Amygdala (tissue), 56 donors: ENCODE results near the gene AOPEP.

Source experiments
- DNase-seq, 56 donors: peaks; one replicate each; lab custom pipeline; 2025; lab: John Stamatoyannopoulos, UW

Gene AOPEP

DNA sequence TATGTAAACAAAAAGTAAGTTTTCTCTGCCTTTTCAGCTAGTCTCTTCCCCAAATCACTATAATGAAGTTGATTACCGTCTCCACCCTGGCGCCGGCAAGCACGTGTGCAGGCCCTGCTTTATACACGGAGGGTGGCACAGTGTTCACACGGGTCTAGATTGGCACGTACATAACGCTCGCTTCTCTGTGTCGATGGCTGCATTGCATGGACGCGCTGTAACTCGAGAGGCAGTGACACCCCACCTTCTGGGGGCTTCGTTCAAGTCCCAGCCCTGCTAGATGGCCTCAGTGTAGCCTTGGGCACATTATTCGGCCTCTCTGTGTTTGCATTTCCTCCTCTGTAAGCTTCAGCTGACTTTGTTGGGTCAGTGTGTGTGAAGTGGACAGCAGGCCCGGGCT lies 367.1 kb downstream of the AOPEP start:
- DNase-seq, result no peak

DNA sequence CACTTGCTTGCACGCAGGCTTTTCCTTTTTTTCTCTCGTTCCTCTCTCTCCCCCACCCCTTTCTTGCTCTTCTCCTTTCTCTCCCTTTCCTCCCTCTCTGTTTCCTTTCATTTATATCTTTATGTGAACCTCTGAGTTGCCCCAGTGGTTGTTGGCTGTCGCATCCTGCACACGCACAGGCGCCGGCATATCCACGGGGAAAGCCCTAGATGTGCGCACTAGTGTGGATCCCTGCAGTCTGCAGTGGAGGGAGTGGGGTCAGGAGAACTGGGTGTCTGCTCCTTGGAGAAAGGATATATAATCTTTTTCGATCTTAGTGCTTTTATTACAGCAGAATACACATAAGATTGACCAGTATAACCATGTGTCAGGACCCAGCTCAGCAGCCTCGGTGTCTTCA lies 367.5 kb downstream of the AOPEP start:
- DNase-seq, result no peak

DNA sequence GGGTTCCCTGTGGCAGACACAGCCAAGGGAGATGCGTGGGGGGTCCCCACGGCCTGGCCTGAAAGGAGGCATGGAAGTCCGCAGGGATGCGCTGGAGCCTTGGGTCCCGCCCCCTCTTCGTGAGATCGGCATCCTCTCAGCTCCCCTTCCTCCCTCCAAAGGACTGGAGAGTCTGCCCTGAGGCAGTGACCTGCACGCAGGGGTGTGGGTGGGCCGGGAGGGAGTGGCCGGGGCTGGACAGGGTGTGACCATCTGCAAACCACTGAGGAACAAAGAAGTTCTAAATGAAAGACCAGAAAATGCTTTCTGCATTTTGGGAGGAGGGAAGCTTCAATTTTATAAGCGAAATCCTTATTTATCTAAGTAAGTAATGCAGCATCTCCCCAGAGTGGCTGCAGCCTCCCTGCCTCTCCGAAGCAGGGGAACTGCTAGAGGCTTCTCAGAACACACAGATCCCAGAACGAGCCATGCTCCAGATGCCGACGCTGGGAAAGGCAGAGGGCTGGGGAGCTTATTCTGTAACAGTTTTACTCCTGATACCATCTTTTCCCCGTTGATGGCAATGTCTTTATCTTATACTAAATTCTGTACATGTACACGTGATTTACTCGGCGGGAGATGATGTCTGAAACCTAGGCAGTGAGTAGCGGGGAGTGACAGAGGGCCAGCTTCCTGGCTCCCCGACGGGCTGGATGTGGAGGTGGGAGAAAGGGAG lies 369.3 kb downstream of the AOPEP start:
- DNase-seq, result no peak

DNA sequence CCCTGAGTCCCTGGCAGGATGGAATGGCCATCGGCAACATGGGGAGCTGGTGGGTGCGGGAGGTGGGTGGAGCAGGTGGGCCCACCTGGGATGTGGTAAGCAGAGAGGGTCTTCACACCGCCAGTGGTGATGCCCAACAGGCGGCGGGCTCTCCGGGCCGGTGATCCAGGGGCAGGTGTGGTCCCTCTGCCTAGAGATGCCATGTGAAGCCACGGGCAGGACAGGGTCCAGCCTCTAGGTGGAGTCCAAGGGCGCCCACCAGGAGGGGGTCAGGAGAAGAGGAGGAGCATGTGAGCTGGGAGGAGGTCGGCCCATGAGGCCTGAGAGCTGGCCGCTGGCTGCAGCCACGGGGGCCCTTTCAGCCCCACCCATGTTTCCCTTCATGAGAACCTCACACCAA lies 369.9 kb downstream of the AOPEP start:
- DNase-seq, result no peak

DNA sequence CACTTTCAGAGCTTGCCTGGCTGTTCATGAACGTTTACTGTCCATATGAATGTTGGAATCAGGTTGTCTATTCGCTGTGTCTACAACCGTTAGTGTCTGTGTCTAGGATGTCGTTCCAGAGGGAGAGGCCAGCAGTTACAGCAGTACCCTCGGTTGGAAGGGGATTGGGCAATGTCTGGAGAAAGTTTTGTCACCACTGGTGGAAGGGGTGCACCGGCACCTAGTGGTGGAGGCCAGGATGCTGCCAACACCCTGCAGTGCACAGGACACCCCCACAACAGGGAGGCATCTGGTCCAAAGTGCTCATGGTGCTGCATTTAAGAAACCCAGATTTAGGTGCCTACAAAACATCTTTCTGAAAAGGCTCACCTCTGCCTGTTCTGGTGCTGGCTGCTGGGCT lies 370.3 kb downstream of the AOPEP start:
- DNase-seq, result no peak

DNA sequence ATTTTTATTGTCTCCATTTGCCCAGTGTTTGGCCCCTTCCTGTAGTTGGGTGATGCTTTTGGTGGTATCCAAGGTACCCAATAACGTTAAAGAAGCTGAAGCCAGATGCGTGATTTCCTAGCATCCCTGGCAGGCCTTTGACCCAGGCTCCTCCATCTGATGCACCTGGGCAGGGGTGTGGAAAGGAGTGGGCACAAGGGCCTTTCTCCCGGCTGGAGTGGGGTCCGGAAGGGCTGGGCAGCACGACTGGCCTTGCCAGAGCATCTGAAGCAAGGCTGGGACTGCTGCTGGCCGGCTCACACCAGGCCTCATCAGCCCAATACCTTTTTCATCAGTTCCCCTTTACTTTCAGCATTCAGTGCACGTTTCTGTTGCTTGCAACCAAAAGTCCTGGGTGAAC lies 370.8 kb downstream of the AOPEP start:
- DNase-seq, result no peak

DNA sequence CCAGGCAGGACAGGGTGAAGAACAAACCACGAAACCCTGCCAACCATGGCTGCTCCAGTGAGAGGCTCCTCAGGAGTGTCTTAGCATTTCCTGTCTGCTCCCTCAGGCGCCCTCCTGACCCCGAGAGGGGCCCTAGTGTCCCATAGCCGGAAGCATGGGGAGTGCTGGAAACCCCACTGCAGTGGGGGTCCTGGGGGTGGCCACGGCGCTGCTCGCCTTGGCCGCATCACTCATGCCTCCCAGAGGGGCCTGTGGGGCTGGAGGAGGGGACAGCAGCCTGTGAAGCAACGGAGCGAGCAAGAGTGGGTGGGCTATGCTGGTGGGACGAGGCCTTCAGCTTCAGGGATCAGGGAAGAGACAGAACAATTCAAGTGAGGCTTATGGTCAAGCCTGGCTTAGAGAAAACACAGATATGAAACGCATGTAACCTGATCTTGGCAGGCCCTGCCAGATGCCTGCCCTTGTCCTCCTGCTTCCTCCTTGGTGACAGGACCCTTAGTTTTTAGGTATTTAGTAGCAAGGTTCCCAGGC lies 372.0 kb downstream of the AOPEP start:
- DNase-seq, result no peak

DNA sequence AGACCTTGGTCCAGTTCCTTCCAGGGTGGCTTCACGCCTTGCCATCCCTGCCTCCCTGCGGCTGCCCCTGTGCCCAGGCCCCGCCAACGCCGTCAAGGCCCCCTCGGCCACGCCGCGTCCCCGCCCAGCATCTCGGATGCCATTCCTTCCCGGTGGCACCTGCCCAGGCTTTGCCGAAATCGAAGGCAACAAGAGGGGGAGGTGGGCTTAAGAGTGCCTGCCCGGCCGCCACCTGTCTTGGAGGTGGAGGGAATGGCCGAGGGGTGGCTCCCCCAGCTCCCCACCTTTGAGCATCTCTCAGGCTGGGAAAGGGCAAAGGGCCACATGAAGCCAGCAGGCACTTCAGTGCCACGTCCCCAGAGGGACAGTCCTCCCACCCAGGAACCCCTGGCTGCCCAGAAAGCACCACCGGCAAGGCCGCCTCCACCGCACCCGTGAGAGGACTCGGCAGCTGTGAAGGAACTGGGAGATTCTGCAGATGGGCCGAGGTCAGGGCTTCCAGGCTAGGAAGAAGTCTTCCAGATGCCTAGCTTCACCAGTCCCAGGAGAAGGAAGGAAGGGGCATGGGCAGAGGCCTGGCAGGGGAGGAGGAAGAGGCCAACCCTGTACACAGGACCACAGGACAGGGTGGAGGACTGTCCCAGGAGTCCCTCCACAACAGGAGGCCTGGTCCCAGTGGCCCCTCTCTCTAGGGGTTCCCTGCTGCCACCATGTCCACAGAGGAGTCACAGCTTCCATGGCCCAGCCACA lies 373.0 kb downstream of the AOPEP start:
- no peak for DNase-seq

DNA sequence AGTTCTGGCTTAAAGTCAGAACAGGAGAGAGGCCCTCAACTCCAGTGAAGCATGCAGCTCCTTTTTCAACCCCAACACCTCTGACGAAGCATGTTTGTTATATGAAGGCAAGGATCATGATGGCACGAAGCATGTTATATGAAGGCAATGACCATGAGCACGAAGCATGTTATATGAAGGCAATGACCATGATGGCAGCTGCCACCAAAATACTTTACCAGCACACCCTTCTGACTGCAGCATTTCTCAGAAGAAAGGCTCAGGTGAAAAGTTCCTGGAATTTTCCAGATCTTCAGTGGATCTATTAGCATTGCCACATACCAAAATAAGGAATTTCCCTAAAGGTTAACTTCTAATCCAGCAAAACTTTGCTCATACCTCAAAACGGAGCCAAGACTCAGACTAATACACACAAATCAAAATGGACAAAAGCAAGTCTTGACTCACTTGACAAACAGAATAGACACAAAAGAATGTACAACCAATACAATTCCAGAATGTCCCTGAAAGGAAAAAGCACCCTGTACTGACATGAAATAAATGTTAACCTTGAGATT lies 373.6 kb downstream of the AOPEP start:
- DNase-seq, result no peak

DNA sequence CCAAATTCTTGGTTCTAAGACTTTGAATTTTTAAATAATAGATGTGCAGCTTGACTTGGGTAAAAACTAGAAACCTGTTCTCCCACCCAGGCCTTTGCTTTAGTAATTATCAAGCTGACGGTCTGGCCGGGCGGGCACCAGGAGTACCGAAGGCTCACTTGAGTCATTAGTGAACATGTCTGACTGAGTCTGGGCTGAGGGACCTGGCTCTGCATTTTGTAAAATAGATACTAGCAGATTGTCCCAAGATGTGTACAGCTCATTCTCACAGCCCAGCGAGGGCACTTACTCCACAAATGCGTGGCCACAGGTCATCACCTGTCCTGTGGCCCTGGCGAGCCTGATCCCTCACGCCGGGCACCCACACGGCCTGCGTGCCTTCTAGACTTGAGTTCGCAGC lies 374.8 kb downstream of the AOPEP start:
- DNase-seq, result no peak

DNA sequence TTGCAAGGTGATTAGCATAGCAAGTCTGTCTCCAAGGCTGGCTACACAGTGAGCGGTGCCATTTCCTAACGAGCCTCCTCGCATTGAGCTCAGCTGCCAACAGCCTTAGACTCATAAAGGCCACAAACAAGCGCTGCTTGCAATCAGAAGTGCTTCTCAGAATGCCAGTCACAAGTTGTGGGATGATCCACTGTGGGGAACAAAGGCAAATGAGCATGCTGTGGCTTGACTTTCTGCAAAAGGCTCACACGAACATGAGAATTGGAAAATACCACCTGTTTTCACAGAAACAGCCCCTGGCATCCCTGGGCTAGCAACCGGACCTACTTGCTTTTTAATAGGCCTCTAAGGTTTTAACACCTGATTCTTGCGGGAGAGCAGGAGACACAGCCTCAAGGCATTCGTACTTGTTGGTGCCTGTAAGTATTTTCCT lies 375.5 kb downstream of the AOPEP start:
- peak in 49 of 56 donors; percentile 27 to 87 (median 65) for DNase-seq

DNA sequence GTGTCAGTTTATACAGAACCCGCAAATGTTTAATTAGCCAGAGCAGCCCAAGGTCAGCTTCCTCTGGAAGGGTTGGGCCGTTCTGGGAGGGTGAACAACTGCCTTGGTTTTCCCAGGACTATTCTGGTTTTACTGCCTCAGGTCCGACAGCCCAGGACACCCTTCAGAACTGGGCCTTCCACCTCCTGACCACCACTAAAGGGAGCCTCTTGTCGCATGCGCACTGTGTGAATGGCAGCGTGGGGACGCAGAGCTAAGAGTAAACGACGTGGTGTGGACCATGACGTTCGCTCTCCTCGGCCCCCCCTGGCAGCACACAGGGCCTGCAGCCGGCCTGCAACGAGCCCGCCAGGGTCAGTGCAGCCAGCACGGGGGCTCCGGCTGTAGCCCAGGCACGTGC lies 376.1 kb downstream of the AOPEP start:
- DNase-seq, result no peak

DNA sequence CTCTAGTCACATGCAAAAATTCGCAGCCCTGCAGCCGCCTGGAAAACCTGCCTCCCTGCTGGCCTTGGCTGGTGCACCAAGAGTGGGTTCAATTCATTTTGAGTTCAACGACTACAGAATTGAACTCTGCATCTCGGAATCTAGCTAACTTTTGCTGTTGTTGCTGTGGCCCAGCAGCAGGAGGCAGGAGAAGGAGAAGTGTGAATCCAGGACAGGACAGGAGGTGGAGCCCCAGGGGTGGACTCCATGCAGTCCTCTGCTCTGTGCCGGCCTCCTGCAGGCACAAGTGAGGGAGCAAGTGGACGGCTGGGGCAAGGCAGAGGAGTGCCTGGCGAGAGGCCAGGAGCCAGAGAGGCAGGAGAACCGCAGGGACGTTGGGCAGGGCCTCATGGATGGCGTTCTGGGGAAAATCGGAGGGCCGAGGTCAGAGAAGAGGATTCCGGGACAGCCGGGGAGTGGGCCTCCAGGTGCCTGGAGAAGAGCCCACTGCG lies 376.8 kb downstream of the AOPEP start:
- peak in 3 of 56 donors; percentile 35 to 48 (median 40) for DNase-seq

DNA sequence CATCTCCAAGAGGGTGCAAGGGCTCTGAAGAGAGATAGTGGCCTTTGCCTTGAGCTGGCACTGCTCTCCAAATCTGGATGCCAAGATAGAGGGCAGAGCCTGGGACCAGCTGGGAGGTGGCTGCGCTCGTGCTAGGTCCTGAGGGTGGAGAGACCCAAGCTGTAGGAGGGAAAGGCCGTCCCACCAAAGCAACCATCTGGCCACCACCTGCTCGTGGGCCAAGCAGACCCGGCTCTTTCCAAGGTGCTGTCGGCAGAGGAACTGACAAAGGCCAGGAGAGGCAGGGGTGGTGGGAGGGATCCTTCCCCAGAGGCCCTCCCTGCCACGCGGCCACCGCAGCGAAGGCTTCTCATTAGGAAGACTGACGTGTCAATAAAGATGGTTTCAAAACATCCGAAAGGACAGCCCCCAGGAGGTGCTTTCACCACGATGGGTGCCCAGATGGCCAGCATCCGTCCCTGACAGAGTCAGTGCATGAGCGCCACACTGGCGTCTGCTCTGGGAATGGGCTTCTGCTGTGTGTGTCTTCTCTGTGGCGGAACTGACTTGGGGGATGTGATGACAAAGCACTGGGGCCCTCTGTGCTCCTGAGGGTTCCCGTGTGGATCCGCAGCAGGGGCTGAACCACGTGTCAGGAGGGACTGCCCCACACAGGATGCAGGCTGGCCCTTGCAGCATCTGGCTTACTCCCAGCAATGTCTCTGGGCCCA lies 377.5 kb downstream of the AOPEP start:
- DNase-seq, result peak in 1 of 56 donors; percentile 12

DNA sequence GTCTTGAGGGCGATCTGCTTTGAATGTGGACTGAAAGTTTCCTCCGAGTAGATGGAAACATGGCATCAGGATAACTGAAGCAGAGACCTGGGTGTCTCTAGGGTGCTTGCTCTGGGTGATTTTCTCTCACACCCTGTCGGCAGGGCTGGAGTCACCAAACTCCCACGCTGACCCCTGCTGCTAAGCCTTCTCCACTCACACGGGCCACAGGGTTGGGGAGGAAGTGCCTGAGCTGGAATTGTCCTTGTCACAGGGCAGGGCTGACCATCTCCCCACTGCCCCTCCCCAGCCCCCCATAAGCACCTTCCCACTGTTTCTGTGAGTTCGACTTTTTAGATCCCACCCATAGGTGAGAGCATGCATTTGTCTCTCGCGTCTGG lies 378.1 kb downstream of the AOPEP start:
- DNase-seq, result no peak

DNA sequence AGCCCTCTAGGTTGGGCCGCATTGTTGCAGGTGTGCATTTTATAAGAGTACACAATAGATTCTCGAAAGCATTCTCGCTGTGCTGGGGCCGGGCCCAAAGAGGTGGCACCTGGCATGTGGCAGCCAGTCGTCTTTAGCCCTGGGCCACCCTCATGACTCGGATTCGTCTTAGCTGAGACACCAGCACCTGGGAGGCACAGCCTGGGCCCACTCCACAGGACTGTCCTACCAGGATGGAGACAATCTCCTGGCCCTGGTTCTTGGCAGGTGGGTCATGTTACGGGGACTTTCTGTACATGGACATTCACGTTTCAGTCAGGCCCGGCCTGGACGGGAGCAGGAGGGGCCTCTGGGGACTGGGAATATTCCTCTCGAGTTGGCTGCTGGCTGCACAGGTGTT lies 378.5 kb downstream of the AOPEP start:
- no peak for DNase-seq

DNA sequence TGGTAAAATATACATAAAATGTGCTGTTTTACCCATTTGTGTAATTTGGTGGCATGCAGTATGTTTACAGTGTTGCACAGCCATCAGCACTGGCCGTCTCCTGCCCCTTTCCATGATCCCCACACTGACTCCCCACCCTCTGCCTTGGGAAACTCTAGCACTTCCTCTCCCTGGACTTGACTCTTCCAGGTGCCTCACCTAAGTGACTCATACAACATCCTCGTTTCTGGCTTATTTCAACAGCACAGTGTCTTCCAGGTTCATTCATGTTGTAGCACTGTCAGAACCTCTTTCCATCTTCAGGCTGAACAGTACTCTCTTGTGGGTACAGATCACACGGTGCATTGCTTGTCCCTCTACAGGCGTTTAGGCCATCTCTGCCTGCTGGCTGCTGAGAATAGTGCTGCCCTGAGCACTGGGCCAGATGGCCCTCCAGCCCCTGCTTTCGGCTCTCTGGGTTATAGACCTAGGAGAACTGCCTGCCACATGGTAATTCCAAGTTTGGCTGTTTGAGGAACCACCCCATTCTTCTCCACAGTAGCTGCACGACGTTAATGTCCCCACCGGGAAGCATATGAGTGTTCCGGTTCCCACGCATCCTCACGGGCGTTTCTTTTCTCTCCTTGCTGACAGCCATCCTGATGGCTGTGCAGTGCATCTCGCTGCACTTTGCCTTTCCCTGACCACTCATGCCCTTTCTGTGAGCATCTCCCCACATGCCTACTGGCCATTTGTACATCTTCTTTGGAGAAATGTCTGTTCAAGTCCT lies 379.2 kb downstream of the AOPEP start:
- DNase-seq, result no peak

DNA sequence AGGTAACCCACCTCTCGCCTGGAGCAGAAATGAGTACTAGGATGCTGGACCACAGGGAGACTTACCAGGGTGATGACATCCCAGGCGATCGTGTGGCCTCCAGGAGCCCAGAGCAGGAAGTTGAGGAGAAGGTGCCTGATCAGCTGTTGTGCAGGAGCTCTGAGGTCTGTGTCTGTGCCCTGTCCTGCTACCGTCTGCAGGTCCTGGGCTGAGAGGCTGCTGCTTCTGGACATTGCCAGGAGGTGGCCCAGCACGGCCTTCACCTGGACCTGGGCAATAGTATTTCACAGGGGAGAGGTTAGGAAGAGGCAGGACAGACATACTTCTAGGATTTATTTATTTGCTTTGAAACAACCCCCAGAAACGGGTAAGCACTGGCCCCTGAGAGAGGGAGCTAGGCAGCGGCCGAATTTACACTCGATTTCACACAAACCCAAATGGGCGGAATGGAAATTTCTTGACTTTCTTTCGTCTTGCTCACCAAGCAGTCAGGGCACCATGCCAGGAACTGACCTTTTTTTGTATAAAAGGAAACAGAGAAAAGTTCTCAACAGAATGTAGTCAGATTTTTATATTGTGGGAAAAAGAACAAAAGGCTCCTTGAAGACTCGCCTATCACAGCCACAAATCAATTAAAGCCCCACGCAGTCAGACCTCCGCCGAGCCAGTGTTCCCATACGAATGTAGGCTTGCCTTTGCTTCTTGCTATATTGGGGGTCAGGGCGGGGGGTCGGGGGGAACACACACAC lies 380.7 kb downstream of the AOPEP start:
- DNase-seq, result peak in 5 of 56 donors; percentile 27 to 45 (median 35)

DNA sequence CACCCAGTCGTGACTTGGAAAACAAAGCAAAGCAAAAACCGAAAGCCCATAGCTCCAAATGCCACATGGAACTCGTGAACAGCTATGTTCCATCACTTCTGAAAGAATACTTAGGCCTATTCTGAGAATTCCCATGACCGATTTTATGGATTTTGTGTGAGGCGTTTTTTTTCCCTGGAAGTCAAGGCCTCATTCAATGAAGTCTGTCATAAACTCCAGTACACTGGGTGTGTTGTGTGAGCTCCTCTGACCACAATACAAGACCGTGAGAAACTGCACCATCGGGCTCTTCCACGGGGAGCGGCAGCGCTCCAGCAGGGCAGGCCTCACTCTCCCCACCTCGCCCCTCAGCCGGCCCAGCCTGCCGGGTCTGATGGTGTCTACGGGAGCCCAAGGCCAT lies 381.5 kb downstream of the AOPEP start:
- peak in 14 of 56 donors; percentile 19 to 61 (median 42) for DNase-seq
